ENCODE data around the gene CD248.

The CD248 gene

GRCh38 chr11:66340596-66341501 lies 24.0 kb upstream of the CD248 start:
- FAIRE-seq, result no peak

DNA sequence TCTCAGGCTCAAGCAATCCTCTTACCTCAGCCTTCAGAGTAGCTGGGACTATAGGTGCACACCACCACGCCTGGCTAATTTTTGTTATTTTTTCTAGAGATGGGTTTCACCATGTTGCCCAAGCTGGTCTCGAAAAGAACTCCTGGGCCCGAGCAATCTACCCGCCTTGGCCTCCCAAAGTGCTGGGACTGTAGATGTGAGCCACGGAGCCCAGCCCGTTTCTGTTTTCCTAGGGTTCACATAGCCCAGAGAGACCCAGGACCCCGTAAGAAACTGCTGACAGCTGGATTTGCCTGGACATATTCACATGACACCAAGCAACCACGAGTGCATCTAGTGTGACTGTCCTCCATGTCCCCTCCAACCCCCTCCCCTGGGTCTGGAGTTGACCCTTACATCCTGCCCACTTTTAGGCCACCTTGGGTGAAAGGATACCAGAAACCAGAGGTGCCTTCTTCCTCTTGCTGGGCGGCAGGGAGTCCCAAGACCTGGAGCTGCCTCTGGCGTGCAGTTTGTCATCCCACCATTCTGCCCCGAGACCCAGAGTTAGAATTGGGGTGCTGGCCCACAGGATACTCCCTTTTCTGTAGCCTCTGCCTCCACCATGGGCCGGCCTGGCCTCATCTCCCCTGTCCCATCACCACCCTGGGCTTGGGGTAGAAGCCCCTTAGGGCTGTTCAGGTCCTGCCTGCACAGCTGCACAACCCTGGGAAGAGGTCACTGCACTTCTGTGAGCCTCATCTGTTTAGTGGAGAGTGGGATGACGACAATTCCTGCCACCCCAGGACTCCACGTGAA lies 23.0 kb upstream of the CD248 start:
- FAIRE-seq, result no peak

DNA sequence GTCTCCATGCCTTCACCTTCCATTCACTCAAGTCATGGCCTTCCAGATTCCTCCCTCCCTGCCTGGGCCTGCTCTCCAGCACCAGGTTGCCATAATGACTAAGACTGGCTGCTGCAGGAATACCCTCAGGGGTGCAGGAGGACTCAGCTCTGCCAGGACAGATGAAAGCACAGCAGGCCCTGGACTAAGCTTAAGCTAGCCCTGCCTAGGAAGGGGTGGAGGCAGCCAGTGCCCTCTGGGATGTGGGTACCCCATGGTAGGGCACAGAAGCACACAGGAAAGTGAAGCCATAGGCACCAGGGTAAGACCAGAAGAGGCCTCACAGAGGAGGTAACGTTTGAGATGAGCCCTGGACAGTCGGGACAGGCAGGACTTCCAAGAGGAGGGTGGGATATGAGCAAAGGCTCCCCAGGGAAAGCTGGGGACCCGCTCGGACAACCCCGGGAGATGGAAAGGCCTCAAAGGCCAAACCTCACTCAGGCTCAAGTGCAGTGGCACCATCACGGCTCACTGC lies 22.4 kb upstream of the CD248 start:
- no peak for FAIRE-seq

GRCh38 chr11:66338276-66339161 lies 21.7 kb upstream of the CD248 start:
- no peak for FAIRE-seq

GRCh38 chr11:66337103-66337899 lies 20.5 kb upstream of the CD248 start:
- no peak for FAIRE-seq

DNA sequence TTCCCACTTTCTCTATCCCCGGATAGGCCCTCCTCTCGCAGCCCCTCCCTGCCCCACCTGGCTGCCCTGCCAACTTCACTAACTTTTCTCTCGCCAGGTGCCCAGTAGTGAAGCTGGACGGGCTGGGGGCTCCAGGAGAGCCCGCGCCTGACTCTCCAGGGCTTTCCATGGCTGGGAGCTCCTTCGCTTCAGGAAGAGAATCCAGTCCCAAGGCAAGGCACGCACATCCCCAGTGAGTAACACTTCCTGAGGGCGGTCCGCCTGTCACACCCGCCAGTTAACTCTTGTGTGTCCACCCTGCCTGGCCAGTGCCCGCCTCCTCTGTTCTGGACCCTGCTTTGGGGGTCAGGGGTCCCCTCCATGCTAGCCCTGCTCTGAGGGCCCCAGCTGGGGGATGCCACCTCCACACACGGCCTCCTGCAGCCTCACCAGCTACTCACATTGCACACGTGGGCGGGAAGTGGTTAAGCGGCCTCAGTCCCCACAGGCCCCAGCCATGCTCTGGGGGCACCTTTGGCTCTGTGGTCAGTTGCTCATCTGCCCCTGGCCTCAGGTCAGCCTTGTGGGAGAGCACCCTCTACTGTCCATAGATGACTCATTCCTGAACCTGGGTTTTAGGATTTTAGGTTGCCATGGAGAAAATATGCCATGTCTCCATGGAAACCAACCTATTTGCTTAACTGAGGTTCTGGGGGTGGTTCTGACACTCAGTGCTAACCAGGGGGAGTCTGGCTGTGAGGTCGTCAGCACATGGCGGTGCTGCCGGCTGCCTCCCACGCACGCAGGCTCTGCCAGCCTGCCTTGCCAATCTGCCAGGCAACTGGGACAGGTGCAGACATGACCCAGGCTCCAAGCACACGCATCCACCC lies 19.6 kb upstream of the CD248 start, which contains the start of gene RIN1:
RIN1 (minus strand) TSS at position 201 of the 869 bp plus-strand sequence; CDS start at position 169, 32 bp downstream.
- FAIRE-seq, result no peak

DNA sequence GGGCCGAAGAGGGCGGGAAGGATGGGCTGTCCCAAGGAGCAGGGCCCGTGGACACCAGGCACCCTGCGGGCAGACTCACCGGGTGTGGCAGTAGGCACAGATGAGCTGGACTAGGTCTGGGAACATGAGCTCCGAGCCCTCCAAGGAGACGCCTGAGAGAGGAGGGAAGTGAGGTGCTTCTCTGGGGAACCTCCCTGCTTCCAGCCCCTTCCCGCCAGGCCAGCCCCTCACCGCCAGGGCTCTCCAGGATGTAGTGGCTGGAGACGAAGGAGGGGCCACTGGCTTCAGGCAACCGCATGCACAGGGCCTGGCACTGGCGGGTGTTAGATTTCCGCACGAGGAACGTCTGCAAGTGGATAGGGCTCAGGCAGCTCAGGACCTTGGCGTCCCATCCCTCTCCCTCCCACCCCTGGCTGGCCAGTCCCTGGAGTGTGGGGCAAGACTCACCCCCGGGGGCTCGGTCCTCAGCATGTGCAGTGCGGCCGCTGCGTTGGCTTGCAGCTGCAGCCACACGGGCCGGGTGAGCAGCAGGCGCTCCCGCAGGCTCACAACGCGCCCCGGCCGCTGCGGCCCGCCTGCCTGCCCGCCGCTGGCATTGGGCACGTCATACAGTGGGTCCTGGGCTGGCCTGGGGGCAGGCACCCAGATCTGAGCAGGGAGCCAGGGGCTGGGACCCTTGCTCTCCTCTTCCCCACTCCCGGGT lies 18.8 kb upstream of the CD248 start:
- no peak for FAIRE-seq

DNA sequence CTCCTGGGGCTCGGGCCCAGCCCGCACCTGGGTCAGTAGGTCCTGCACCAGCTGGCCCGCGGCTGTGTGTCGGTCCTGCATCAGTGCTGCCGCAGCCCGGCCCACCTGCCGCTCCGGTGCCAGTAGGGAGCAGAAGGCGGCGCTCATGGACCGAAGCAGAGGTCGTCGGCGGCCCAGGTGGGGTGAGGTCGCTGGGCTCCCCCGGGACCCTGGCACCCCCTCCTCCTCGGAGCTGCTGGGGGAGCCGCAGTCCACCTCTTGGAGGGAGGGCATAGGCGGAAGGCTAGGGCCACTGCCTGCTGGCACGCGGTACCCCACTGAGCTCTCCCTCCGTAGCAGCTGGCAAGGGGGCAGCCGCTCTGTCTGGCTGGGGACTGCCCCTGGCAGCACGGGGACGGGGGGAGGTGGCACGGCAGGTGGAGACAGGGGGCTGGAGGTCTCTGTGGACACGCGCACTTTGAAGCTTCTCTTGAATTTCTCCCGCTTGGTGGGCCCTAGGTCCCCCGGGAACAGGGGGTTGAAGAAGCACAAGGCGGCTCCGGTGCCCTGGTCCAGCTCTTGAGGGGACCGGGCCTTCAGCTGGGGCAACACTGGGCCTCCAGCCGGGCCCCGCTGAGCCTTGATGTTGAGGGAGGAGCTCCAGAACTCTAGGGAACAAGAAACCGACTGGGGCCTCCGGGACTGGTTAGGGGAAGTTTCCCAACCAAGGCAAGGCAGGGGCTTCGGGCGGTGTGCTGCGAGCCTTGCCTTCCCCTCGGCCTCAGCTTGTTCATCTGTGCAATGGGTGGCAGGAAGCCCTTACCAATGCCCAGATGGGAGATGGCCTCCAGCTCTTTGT lies 18.0 kb upstream of the CD248 start:
- no peak for FAIRE-seq

DNA sequence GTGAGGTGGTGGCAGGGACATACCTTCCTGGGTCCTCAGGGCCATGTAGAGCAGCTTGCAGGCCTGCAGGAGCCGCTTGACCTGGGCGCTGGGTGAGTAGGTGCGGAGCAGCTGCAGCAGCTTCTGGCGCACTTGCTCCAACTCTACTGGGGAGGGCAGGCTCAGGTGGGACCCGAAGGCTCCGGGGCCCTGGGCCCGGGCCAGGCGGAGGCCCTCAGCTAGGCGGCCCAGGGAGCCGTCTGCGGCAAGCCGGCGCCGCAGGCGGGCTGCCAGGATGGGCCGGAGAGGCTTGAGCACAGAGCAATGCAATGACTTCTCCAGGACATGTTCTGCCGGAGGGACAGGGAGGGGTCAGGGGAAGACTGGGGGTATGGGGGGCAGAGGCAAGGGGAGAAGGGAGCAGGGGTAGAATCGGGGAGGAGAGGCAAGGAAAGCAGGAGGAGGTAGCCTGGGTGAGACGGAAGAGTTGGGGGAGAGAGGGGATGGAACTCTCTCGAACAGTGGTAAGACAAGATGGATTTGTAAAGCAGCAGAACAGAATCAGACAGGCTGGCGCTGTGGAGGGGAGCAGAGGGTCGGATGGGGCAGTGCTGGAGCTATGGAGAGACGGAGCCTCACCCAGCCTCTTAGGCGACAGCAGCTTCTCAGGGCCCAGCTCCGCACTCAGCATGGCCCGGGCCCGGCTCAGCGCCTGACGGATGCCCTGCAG lies 17.2 kb upstream of the CD248 start:
- no peak for FAIRE-seq

DNA sequence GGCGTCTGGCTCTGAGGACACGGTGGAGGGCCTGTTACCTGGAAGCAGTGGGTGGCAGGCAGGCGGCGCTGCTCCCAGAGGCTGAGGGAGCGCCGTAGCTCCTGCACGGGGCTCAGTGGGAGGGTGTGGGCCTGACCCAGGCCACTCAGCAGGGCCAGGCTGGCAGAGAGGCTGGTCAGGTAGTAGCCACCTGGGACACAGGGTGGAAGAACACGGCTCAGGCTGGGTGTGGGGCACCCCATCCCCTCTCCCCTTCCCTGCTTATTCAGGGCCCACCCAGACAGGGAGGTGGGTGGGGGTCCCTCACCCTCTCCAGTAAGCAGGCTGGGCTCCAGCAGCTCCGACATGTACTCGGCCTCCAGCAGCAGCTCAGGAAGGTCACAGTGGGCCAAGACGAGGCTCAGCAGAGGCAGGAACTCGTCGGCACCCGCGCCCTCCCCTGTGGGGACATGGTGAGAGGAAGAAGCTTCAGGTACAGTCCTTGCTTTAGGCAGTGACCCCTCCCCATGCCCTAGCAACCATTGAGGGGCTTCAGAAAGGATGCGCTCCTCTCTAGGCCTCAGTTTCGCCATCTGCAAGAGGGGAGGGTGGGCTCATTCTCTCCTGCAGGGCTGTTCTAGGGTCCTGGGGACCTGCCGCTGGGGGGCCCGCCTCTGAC lies 16.5 kb upstream of the CD248 start:
- FAIRE-seq, result no peak

GRCh38 chr11:66332371-66333219 lies 15.8 kb upstream of the CD248 start:
- FAIRE-seq, result no peak

DNA sequence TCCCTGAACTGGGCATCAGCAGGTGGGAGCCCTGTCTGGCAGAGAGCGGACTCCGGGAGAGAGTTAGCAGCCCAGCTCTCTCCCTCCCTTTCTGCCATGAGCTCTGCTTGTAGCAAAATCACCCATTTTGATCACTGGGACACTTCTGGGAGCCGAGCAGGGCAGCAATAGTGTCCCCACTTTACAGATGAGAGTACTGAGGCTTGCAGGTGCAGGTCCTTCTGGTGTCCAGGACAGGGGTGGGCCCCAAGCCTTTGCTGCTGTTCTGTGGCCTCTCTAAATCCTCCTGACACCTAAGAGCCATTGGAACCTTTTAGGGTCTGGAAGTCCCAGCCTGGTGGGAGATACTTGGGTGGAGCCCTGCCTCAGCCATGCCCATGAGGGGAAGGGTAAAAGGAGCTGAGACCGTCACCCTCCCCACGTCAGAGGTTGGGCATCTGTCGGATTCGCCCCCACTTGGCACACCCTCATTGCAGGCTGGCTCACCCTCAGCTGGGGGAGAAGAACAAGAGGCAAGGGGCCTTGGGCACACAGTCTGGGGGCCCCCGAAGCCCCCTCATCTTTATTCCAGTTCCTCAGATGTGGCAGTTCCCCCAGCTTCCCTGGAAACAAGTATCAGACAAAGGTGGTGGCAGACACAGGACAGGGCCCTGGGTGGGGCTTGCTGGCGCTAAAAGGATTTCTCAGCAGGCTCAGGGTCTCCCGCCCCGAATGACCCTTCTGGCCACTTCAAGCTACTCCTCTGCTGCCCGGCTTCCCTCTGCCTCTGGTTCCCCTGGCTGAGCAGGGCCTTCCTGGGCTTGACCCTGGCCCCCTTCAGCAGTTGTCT lies 14.9 kb upstream of the CD248 start:
- no peak for FAIRE-seq

DNA sequence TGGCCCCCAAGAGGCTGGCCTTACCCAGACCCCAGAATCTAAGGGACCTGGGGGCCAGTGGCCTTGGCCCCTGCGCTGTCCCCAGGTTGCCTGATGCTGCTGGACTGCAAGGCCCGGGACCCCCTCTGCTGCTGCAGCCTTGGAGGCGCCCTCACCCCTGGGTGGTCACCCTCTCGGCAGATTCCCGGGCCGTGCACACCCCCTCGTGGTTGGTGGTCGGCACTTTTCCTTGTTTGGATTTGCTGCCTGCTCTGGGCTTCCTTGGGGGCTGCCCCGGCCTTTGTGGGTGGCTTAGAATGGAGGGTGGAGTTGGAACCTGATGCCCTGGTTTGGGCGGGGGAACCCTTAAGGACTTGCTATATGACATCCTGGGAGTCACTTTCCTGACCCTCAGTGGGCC lies 14.1 kb upstream of the CD248 start:
- FAIRE-seq, result no peak

DNA sequence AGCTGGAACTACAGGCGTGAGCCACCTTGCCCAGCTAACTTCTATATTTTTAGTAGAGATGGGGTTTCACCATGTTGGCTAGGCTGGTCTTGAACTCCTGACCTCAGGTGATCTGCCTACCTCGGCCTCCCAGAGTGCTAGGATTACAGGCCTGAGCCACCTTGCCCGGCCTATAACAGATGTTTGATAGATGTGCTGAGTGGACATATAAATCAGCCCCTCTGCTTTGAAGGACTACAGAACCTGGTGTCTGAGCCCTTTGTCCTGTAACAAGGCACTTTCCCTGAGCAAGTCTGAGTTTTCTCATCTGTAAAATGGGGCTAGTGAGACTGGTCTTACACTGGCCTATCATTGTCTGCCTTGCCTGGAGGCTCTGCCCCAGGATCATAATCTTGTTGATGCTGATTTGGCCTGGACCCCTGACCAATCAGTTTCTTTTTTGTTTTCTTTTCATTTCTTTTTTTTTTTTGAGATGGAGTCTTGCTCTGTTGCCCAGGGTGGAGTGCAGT lies 12.4 kb upstream of the CD248 start:
- FAIRE-seq, result no peak

GRCh38 chr11:66328302-66329144 lies 11.7 kb upstream of the CD248 start:
- FAIRE-seq, result no peak
